Measurements from ENCODE around the gene EPHA3.

- no peak for TF ChIP-seq CTCF (conservative IDR thresholded peaks at IDR 0.05; ENCODE audit: low read length)
- no peak for TF ChIP-seq EZH2phosphoT487 (IDR thresholded peaks at IDR 0.05; ENCODE audit: borderline replicate concordance)
Measured at GRCh38 chr3:89447243-89447642, 339.8 kb downstream of the EPHA3 start.
